GM12873 (cell line): ENCODE data around the gene TOM1L2.

Experiments
- CTCF ChIP-seq: IDR thresholded peaks from 2 replicates; pipeline ENCODE4 v1.5.1; 2012; ENCODE audit warnings: low read depth, mild to moderate bottlenecking, moderate library complexity, low read length, control low read depth; ENCODE audit not compliant: insufficient read depth; ENCODE audit errors: missing control alignments

TOM1L2 gene

GRCh38 chr17:17836250-17836817 is 135.9 kb downstream of the TOM1L2 start:
- no peak for TF ChIP-seq CTCF

- no peak for TF ChIP-seq CTCF
Measured at GRCh38 chr17:17835415-17836249, 136.6 kb downstream of the TOM1L2 start.

GRCh38 chr17:17834974-17835373 is 137.2 kb downstream of the TOM1L2 start:
- no peak for TF ChIP-seq CTCF

GRCh38 chr17:17833658-17834357 is 138.4 kb downstream of the TOM1L2 start:
- TF ChIP-seq CTCF = no peak

- TF ChIP-seq CTCF = no peak
Measured at GRCh38 chr17:17832032-17832363, 140.2 kb downstream of the TOM1L2 start.

- TF ChIP-seq CTCF = no peak
Measured at GRCh38 chr17:17831208-17832031, 140.8 kb downstream of the TOM1L2 start.

- no peak for TF ChIP-seq CTCF
Measured at GRCh38 chr17:17830740-17831207, 141.4 kb downstream of the TOM1L2 start.
